ENCODE data around the gene PTK7. TPM values are rescaled to one million over a fixed set of nuclear protein-coding genes. Genes with fewer than 3 reads are reported as not detected.

PTK7 gene
- total and polyA plus RNA-seq, 2 donors (not counting 3 experiments of a cell fraction or from before 2014, with no cell fraction given), result 41.9 to 65.6 TPM

DNA sequence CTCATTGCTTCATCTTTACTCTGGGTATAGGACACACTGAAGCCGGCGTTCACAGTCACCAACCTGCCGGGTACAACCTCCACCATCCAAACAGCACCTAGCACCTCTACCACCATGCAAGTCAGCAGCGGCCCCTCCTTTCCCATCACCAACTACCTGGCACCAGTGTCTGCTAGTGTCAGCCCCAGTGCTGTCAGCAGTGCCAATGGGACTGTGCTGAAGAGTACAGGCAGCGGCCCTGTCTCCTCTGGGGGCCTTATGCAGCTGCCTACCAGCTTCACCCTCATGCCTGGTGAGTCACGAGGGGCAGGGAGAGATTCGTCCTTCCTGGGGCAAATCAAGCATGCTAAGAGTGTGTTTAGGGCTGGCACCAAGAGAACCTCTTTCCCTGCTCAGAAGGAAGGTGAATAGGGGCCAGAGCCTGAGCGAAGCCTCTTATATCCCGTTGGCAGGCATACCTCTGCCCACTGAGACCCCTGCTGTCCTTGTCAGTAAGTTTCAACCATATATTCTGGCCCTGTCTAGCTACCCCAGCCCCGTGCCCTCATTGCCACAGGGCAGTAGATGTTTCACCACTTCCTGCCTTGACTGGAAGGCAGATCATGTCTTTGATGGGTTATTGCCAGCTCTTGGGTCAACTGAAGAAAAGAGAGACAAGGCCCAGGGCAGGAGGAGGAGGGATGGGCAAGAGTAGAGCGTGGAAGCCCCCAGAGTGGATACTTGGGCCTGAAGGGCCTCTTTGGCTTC is 99.7 kb downstream of the PTK7 start:
- Histone ChIP-seq H3K4me3 (replicated peaks in 1 of 3; ENCODE audit: insufficient read depth in 1 of 3, low read depth in 1 of 3, low read length in 3 of 3) (no peak overlapping the region), H3K27me3 (ENCODE audit: control insufficient read depth in 2 of 2, insufficient read depth in 2 of 2, low read length in 2 of 2) (no peaks in the 10 kb centered on the region), H3K4me1 (ENCODE audit: control insufficient read depth, extremely low read depth, insufficient read depth, low read length) (peaks cover 23% of the 10 kb centered on the region), H3K9me1 (replicated peaks; ENCODE audit: control insufficient read depth, extremely low read depth, insufficient read depth, low read length) (no peaks in the 10 kb centered on the region), H3K36me3 (ENCODE audit: control insufficient read depth in 2 of 2, extremely low read depth in 1 of 2, insufficient read depth in 2 of 2, low read length in 2 of 2) (peaks cover 13 to 31% of the 10 kb centered on the region in 2 experiments), H3K9me3 (replicated peaks; ENCODE audit: control insufficient read depth, insufficient read depth, low read length) (no peaks in the 10 kb centered on the region), H2AFZ (ENCODE audit: low read depth, low read length) (no peak overlapping the region), H3K9ac (replicated peaks; ENCODE audit: extremely low read depth, insufficient read depth, low read length) (no peak overlapping the region), H3K27ac (ENCODE audit: insufficient read depth, low read depth, low read length) (no peak overlapping the region), H3K79me2 (ENCODE audit: control insufficient read depth, insufficient read depth, low read length) (peaks cover 40% of the 10 kb centered on the region), H3K4me2 (ENCODE audit: insufficient read depth, low read length) (no peak overlapping the region), H4K20me1 (replicated peaks; ENCODE audit: control insufficient read depth, extremely low read depth, insufficient read depth, low read length) (peaks cover 2% of the 10 kb centered on the region)
- no peak for DNase-seq (ENCODE audit: low read depth, low spot score)
- intact Hi-C loops (cut with micrococcal nuclease) (loop anchor here (2.0 kb wide), 1 partner anchor 193 kb away; the partner anchor contains the start of gene ZNF318), dilution Hi-C loops (cut with MboI; ENCODE audit: extremely low pct_ligation_motif_present, low sequenced_read_pairs) (no loop called here)
- no peak for FAIRE-seq
- BruUV-seq (replicated peaks), result no TSS peak
- ChIA-PET CTCF (no interaction called here), POLR2A (no interaction called here)
- TF ChIP-seq EZH2 (IDR thresholded peaks at IDR 0.05; ENCODE audit: borderline replicate concordance, low read depth, low read length, severe bottlenecking), result no peak
- TF ChIP-seq MYC (IDR thresholded peaks at IDR 0.05; ENCODE audit: low read depth, low read length), result no peak
- TF ChIP-seq, protein P1, sequence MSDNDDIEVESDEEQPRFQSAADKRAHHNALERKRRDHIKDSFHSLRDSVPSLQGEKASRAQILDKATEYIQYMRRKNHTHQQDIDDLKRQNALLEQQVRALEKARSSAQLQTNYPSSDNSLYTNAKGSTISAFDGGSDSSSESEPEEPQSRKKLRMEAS (IDR thresholded peaks at IDR 0.05; ENCODE audit: insufficient read depth, insufficient read length), result no peak
- no peak for TF ChIP-seq JUN (IDR thresholded peaks at IDR 0.05; ENCODE audit: borderline replicate concordance, insufficient read depth, insufficient read length, low read depth)
- TF ChIP-seq GATA2 (IDR thresholded peaks at IDR 0.05; ENCODE audit: insufficient read depth, insufficient read length, low read depth, low read length), result no peak
- TF ChIP-seq FOS (IDR thresholded peaks at IDR 0.05; ENCODE audit: borderline replicate concordance, insufficient read depth, low read length), result no peak
- TF ChIP-seq, protein P2, sequence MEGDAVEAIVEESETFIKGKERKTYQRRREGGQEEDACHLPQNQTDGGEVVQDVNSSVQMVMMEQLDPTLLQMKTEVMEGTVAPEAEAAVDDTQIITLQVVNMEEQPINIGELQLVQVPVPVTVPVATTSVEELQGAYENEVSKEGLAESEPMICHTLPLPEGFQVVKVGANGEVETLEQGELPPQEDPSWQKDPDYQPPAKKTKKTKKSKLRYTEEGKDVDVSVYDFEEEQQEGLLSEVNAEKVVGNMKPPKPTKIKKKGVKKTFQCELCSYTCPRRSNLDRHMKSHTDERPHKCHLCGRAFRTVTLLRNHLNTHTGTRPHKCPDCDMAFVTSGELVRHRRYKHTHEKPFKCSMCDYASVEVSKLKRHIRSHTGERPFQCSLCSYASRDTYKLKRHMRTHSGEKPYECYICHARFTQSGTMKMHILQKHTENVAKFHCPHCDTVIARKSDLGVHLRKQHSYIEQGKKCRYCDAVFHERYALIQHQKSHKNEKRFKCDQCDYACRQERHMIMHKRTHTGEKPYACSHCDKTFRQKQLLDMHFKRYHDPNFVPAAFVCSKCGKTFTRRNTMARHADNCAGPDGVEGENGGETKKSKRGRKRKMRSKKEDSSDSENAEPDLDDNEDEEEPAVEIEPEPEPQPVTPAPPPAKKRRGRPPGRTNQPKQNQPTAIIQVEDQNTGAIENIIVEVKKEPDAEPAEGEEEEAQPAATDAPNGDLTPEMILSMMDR (IDR thresholded peaks at IDR 0.05; ENCODE audit: extremely low read depth in 1 of 2, insufficient read depth in 1 of 2, low read depth in 1 of 2, low read length in 2 of 2), result no peak
- TF ChIP-seq POLR2AphosphoS5 (IDR thresholded peaks at IDR 0.05; ENCODE audit: insufficient read depth, low read depth, low read length), result no peak
- TF ChIP-seq POLR2A (IDR thresholded peaks at IDR 0.05; ENCODE audit: low read depth, low read length), result no peak
